Measurements from ENCODE around the gene AOAH.

AOAH gene

GRCh38 chr7:36571190-36571560 is 153.1 kb downstream of the AOAH start:
- ChIA-PET CTCF (interaction anchor here (1.4 to 1.8 kb wide), 2 partner anchors 9 to 11 kb away, joined by 4 to 5 read pairs; no protein-coding TSS in a partner anchor), POLR2A (no interaction called here)
- DNase-seq (ENCODE audit: extremely low spot score), result no peak
- TF ChIP-seq CTCF (IDR thresholded peaks at IDR 0.05; ENCODE audit: control extremely low read depth, extremely low read depth, low read depth, missing control alignments), result no peak

GRCh38 chr7:36570528-36571189 is 153.6 kb downstream of the AOAH start:
- CTCF ChIA-PET, result interaction anchor here (1.4 to 1.8 kb wide), 2 partner anchors 9 to 12 kb away, joined by 4 to 5 read pairs; no protein-coding TSS in a partner anchor
- POLR2A ChIA-PET, result no interaction called here
- TF ChIP-seq CTCF (IDR thresholded peaks at IDR 0.05; ENCODE audit: control extremely low read depth, extremely low read depth, low read depth, missing control alignments), result no peak
- DNase-seq (ENCODE audit: extremely low spot score), result no peak

GRCh38 chr7:36568452-36568849 is 155.8 kb downstream of the AOAH start:
- DNase-seq (ENCODE audit: extremely low spot score), result no peak
- TF ChIP-seq CTCF (IDR thresholded peaks at IDR 0.05; ENCODE audit: control extremely low read depth, extremely low read depth, low read depth, missing control alignments), result no peak
- ChIA-PET POLR2A (no interaction called here), CTCF (no interaction called here)

- no peak for TF ChIP-seq CTCF (IDR thresholded peaks at IDR 0.05; ENCODE audit: control extremely low read depth, extremely low read depth, low read depth, missing control alignments)
- DNase-seq (ENCODE audit: extremely low spot score), result no peak
- POLR2A ChIA-PET, result no interaction called here
- CTCF ChIA-PET, result no interaction called here
Observed at GRCh38 chr7:36567699-36568451, 156.4 kb downstream of the AOAH start.

GRCh38 chr7:36565792-36566356 is 158.4 kb downstream of the AOAH start:
- CTCF ChIA-PET, result interaction anchor here (1.2 kb wide), 1 partner anchor 16 kb away, joined by 3 read pairs; no protein-coding TSS in a partner anchor
- POLR2A ChIA-PET, result no interaction called here
- TF ChIP-seq CTCF (IDR thresholded peaks at IDR 0.05; ENCODE audit: control extremely low read depth, extremely low read depth, low read depth, missing control alignments), result no peak
- no peak for DNase-seq (ENCODE audit: extremely low spot score)

GRCh38 chr7:36564489-36564888 is 159.8 kb downstream of the AOAH start:
- CTCF ChIA-PET, result no interaction called here
- no peak for TF ChIP-seq CTCF (IDR thresholded peaks at IDR 0.05; ENCODE audit: control extremely low read depth, extremely low read depth, low read depth, missing control alignments)
- no peak for DNase-seq (ENCODE audit: extremely low spot score)
- POLR2A ChIA-PET, result no interaction called here
